ENCODE measurements around the gene UMAD1. TPM values are rescaled to one million over a fixed set of nuclear protein-coding genes. Genes with fewer than 3 reads are reported as not detected.

Gene UMAD1
- total and polyA plus RNA-seq, 2 of the 4 experiments (the other 2 are of a cell fraction), result 5.2 to 8.4 TPM

GRCh38 chr7:7832518-7832917 lies 192.0 kb downstream of the UMAD1 start:
- Histone ChIP-seq H3K4me3 (ENCODE audit: insufficient read depth, low read depth, low read length) (no peak overlapping the region), H3K79me1 (ENCODE audit: low read depth in 1 of 2, low read length in 2 of 2) (no peaks in the 10 kb centered on the region), H3K27me3 (ENCODE audit: control insufficient read depth, insufficient read depth, low read length) (no peaks in the 10 kb centered on the region), H2AK5ac (ENCODE audit: low read depth, low read length) (no peak overlapping the region), H3K18ac (ENCODE audit: low read depth, low read length) (no peak overlapping the region), H3K56ac (ENCODE audit: extremely low read depth, insufficient read depth, low read length) (no peak overlapping the region), H3K9me1 (ENCODE audit: insufficient read depth, low read length) (no peaks in the 10 kb centered on the region), H2BK120ac (ENCODE audit: low read depth, low read length) (no peak overlapping the region), H3K23ac (ENCODE audit: low read depth, low read length) (no peak overlapping the region), H3K27ac (ENCODE audit: insufficient read depth, low read length) (no peak overlapping the region), H2AK9ac (replicated peaks; ENCODE audit: low read depth, low read length, poor library complexity) (no peak overlapping the region), H3K36me3 (ENCODE audit: control insufficient read depth, insufficient read depth, low read length) (no peaks in the 10 kb centered on the region), H2AFZ (replicated peaks; ENCODE audit: low read length, poor library complexity) (no peak overlapping the region), H4K20me1 (ENCODE audit: insufficient read depth, low read length) (no peaks in the 10 kb centered on the region), H2BK5ac (ENCODE audit: low read depth, low read length, poor library complexity, severe bottlenecking) (no peak overlapping the region), H3K4me1 (ENCODE audit: control insufficient read depth, insufficient read depth, low read length) (no peaks in the 10 kb centered on the region), H3K9me3 (ENCODE audit: control insufficient read depth, insufficient read depth, low read length) (no peaks in the 10 kb centered on the region), H2BK15ac (ENCODE audit: low read depth, low read length) (no peak overlapping the region), H2BK20ac (ENCODE audit: low read depth, low read length) (no peak overlapping the region), H4K91ac (ENCODE audit: insufficient read depth, low read depth, low read length) (no peak overlapping the region), H3K4me2 (ENCODE audit: low read depth, low read length) (no peak overlapping the region), H3K9ac (ENCODE audit: low read depth, low read length) (no peak overlapping the region), H4K8ac (ENCODE audit: low read depth in 2 of 2, low read length in 2 of 2) (no peak overlapping the region), H4K5ac (ENCODE audit: low read depth, low read length) (no peak overlapping the region), H3K4ac (ENCODE audit: low read depth, low read length) (no peak overlapping the region), H3K14ac (replicated peaks; ENCODE audit: low read depth, low read length) (no peak overlapping the region)
- 77% methylated on average over 3 of the region's 5 CpGs; no CpG with 5 or more reads in 1 of the 2 experiments for WGBS, 2 experiments (ENCODE audit: extremely low coverage in 2 of 2, insufficient read length in 1 of 2)
- in situ Hi-C loops (cut with MboI; ENCODE audit: low sequenced_read_pairs) (no loop called here), dilution Hi-C loops (cut with HindIII; ENCODE audit: low sequenced_read_pairs, unreplicated experiment) (no loop called here), intact Hi-C loops (cut with micrococcal nuclease) (no loop called here)
- POLR2A ChIA-PET (ENCODE audit: unreplicated experiment), result no interaction called here
- ATAC-seq (ENCODE audit: low read depth), result no peak
- TF ChIP-seq SMC3 (IDR thresholded peaks at IDR 0.05; ENCODE audit: low read depth, low read length) (no peak), MAFK (IDR thresholded peaks at IDR 0.05; ENCODE audit: low read depth, low read length) (no peak), MAZ (IDR thresholded peaks at IDR 0.05; ENCODE audit: borderline replicate concordance, low read depth, low read length) (no peak), RFX5 (IDR thresholded peaks at IDR 0.05; ENCODE audit: low read depth, low read length) (no peak), USF2 (IDR thresholded peaks at IDR 0.05; ENCODE audit: low read depth, low read length) (no peak), CEBPB (IDR thresholded peaks at IDR 0.05; ENCODE audit: low read depth, low read length) (no peak), FOS (IDR thresholded peaks at IDR 0.05; ENCODE audit: low read depth, low read length) (no peak), NFE2L2 (IDR thresholded peaks at IDR 0.05; ENCODE audit: low read depth, low read length) (no peak), RAD21 (IDR thresholded peaks at IDR 0.05; ENCODE audit: low read length) (no peak), POLR2A (IDR thresholded peaks at IDR 0.05; ENCODE audit: low read depth, low read length) (no peak)
- no peak for DNase-seq
- no TSS peak for BruUV-seq (replicated peaks)
- CTCF ChIA-PET, result no interaction called here
